Putamen (tissue), 1 donor: ENCODE results near the gene LGR4.

ENCODE experiments used
- DNase-seq: peaks from one replicate; pipeline ENCODE4 v3.0.0-alpha.2; 2016; ENCODE audit warnings: low spot score

Gene LGR4

DNA sequence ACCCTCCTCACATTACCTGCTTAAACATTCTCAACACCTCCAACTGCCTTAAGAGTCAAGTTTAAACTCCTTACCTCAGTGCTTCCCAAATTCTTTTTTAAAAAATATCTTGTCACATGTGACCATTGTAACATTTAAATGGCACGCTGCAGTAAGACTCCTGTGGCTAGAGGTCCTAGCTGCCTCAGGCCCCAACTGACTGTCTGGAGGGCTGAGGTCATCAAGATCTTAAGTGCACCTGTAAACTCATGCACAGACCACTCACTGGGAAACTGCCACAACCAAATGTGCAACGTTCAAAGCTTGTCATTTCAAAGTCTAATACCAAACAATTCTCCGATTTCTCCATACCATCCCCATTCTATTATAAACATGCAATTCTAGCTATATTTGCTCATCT is 93.1 kb downstream of the LGR4 start:
- DNase-seq = no peak

DNA sequence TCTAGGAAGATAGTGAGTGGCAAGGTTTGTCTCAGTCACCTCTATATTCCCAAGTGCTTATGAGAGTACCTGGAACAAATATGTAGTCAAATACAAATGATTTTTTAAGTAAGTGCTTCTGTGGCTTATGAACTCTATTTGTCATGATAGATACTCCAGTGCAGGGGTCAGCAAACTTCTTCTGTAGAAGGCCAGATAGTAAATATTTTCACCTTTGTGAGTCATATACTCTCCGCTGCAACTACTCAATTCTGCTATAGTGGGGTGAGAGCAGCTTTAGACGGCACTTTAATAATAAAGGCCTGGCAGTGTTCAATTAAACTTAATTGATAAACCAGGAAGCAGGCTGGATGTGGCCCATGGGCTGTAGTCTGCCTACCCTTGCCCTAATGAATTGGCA is 97.2 kb downstream of the LGR4 start:
- DNase-seq = no peak

DNA sequence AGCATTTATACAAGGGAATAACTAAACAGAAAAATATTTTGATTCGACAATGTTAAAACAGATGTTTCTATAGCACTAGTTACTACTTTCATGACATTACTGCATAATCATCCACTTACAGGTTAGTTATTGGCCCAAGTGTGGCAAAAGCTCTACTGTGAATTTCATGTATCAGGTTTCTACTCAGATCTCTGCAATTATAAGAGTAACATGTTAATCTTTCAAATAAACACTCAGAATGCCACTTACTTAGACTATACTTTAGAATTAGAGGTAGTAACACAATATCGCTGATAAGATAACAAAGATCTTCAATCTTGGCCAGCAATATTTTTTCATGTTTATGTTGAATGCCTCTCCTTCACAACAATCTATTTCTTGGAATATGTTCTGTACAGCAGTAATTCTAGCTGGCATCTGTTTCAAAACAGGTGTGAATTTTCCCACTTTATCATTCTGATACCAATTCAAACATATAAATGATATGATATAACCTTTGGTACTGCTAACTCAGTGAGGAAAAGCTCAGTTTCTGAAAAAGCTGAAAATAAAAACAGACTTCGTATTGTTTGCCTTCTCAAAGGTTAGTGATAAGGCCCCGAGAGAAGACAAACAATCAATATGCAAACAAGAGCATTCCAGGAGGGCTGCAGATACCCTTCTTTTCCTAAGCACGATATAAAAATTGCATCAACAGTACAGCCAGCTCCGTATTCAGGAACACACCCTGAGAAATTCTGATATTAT is 98.6 kb downstream of the LGR4 start:
- no peak for DNase-seq

DNA sequence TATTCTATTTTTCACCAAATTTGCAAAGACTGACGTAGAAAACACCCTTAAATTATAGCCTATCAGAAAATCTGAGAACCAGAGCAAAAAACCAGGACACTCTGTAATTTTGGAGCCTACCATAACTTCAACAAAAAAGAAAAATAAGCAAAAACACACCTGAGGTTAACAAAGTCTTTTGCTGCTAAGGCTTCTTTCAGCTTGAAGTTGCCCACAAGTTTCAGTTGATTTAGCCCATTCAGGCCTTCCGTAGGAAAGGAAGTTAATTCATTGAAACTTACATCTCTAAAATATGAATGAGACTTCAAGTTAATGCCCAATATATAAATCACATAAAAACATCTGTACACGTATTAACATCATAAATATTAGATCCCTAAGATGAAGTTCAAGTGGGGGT is 99.2 kb downstream of the LGR4 start:
- DNase-seq = no peak

DNA sequence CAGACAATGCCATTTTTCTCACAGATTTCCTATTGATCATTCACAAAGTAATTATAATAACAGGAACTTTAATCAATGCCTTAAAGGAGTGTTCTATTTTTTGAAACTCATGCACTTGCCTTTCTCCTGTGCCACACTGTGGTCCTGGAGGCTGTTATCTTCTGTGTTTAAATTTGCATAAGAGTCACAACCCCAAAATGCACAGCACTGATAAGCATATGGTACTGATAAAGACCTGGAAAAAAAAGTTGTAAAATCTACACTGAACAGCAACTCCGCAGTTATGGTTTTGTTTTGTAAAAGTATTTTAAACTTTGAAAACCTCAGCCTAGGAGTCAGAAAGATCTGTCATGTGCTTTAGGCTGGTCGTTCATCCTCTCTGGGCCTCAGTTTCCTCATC is 100.4 kb downstream of the LGR4 start:
- no peak for DNase-seq

DNA sequence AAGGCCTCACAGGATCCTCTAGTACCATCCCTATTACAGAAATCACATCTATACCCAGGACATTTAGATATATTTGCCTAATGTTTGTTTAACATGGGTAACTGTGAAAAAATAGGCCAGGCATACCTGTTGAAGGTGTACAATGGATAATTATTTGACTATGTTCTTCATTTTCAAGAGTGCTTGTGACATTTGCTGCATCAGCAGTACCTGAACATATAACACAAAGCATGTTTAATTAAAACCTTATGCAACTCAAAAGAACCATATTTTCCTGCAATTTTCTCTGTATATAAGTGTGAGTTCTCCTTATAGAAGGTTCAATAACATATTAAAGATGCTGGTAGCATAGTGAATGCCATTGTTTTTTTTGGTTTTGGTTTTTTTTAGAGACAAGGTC is 101.1 kb downstream of the LGR4 start:
- DNase-seq = no peak

DNA sequence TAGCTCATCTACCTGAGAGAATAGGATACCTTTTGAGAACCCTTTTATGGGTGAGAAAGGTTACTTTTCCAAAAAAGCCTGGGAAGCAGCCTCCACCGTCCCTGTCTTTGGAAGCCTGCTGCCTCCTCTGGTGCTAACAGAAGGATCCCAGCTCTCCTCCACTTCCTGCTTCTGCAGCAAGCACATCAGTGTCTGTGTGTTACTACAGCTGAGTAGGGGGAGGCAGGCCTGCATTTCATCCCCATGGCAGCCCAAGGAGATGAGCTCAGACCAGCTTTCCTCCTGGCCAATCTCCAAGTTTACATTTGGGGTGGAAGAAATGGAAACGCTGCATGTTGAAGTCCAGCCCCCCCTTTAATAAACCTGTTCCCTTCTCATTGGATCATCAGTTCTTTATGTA is 102.2 kb downstream of the LGR4 start:
- no peak for DNase-seq

DNA sequence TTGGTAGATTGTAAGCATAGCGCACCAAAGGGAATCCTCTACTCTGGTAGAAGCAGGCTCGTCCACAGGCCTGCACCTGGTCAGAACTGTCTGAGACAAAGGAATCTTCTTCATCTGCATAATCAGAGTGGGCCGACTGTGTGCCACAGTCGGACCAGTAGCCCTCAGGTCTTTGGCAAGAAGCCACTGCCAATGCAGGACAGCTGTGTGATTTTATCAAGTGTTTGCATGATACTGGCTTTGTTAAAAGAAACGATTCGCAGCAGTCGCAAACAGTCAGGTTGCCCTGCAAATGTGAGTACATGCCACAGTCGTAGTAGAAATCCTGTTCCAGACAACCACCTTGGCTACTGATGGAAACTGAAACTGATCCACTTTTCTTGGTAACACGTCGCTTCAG is 104.7 kb downstream of the LGR4 start:
- DNase-seq = no peak

DNA sequence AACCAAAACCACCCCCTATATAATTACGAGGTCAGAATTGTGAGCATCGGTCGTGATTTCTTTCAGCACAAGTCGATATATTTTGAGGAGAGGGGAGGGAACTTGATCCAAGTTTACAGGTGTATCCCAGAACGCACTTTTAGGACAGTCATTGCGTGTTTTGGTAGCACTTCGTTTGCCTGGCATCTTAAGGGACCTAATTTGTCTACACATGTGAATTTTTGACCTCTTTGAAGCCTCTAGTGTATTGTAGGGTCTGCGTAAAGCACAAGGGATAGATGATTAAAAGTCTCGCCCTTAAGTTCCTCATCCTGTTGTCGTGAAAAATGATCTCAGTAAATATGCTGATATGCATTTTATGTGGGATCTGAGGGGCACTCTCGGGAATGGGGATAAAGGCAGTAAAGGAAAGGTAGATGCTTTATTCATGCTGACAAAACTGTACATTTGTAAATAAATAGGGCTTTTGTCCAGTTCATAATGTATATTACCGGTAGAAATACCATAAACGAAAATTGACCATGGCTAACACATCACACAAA is 108.9 kb downstream of the LGR4 start:
- no peak for DNase-seq

DNA sequence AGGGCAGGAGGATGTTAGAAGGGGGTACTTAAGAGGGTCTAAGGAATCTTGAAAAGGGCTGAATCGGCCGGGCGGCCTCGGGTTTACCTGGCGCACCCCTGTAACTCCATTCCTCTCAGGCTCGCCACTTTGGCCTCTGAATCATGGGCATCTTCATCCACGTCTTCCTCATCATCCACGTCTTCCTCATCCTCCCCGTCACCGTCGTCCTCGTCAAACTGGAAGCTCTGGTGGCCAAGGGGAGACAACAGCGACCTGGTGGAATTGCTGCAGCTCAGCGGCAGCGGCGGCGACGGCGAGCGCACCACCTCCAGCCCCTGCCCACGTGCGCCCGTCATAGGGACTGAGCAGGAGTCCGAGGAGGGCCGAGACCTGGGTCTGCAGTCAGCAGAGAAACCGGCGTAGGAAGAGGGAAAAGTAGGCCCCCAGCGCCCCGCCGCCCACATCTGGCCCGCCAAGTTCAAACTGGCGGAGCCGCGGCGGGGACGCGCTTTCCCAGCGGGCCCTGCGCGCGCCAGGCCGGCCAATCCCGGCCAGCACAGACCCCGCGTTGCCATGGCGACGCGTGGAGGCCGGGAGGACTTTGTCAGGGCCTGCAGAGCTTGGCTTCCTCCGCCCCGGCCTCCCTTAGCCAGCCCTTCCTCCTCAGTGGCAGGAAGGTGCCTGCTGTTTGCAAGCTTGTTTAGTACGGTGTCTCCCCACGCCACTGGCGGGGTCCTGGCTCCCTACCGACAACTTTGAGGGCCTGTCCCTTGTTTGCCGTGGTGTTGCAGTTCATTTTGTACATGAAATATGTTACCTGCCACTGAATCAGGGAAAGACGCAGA is 109.6 kb downstream of the LGR4 start, which contains the start of gene CCDC34:
CCDC34 (minus strand) TSS at position 467 of the 827 bp plus-strand sequence; CDS start at position 446, 21 bp downstream.
- peak; percentile 89 for DNase-seq

DNA sequence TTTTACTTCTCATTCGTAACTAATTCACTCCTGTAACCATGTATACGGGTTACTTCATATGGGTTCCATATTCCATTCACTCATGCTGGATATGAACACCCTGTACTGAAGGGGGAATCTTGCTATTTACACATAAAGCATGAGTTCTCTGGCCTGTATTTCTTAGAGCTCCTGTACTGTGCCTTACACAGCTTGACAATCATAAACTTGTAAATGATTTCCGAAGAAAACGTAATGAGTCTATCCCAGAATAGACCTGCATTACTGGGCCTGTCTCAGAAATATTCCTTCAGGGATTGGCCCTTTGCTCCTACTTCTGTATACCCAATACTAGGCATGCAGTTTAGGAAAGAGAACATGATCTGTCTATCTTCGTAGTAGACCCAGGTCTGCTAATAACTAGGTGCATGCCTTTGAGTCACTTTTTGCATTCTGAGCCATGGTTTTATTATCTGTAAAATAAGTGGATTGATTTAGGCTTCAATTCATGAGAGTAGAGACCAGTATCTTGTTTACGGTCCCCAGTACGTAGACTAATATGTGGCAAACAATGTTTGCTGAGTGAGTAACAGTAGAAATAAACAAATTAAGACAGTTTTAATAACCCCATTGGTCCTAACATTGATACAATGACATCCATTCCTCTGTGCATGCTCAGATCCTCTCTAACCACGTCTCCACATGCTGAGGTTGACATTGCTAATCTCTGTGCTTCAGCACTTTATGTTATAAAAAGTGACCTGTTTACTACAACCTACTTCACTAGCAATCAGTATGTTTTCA is 110.8 kb downstream of the LGR4 start:
- no peak for DNase-seq

DNA sequence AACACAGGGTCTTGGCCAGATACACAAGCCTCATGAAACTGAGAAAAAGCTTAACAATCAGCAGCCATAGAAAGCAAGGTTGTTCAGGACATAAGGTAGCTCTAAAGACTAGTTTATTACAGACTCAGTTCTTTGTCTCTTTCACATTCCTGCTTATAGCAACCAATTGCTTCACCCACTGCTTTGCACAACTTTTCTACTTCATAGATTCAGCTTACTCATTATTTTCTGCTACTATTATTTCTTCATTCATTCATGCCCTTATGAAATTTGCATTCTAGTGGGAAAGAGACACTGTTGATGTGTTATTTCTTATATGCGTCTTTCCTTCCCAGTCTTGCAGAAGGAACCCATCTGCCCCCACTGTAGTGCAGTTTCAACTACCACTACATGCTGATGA is 114.3 kb downstream of the LGR4 start:
- no peak for DNase-seq

DNA sequence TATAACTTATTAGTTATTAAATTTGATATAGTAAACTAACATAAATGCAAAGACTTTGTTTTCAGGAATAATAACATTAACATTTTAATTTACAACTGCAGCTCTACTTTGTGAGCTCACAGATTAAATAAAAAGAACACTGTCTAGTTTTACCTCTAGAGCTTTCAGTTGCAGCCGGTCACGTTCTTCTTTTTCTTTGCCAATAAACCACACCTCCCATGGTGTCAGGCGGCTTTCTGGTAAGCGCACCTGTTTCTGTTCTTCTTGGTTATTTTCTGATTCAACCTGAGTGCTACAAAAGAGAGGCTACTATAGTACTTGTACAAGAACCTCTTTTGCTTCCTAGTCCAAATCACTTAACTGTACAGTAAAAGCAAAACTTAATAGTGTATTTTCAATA is 115.3 kb downstream of the LGR4 start:
- no peak for DNase-seq

DNA sequence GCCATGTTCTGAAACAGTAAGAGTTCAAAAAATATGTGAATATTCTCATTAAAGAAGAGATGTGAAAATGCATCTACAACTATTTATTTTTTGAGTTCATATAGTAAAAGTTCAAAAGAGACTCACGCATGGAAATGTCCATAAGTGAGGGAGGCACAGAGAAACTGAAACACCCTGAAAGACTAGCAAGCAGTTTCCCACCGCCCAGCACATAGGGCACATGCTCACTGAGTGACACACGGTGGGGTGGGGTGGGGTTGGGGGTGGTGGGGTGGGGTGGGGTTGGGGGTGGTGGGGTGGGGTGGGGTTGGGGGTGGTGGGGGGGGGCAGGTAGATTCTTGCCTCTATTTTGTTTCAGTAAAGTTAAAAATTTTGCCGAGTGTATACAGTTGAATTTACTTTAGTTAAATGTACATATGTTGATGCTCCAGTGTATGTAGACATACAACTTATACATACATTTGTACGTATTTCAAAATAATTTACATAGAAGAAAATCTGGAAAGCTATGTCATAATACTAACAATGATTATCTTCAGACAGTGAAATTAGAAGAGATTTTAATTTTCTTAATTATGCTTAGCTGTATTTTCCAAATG is 115.9 kb downstream of the LGR4 start:
- no peak for DNase-seq

DNA sequence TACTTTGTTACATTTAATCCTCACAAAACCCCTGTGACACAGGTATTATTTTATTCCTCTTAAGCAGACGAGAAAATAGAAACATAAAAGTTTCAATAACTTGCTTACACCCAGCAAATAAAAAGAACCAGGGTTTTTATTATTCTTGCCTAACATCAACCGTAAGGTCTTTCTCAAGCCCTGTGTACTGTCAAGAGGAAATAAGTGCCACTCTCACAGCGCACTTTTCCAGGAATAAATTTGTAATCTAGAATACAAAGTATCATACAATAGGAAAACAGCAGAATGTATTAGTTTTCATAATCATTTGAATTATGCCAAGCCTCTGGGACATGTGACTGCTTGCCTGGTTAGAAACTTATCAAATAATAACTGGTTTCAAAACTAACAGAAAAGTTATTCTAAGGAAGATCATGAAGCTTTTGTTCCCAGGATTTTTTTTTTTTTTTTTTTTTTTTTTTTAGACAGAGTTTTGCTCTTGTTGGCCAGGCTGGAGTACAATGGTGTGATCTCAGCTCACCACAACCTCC is 117.0 kb downstream of the LGR4 start:
- no peak for DNase-seq

DNA sequence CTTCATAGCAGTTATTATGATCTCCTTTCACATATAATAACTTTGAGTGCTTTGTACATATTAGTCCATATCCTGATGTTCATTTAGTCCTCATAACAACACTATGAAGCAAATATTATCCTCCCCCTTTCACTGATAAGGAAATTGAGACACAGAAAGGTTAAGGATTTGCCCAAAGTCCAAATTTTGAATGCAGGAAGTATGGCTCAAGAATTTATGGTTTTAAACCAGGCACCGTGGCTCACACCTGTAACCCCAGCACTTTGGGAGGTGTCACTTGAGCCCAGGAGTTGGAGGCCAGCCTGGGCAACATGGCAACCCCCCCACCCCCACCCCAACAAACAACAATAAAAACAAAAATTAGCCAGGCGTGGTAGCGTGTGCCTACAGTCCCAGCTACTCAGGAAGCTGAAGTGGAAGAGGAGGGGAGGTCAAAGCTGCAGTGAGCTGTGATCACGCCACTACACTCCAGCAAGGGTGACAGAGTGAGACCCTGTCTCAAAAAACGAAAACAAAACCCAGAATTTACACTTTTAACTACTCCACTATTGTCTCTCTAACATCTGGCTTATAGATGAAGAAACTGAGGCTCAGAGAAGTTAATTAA is 118.1 kb downstream of the LGR4 start:
- no peak for DNase-seq

DNA sequence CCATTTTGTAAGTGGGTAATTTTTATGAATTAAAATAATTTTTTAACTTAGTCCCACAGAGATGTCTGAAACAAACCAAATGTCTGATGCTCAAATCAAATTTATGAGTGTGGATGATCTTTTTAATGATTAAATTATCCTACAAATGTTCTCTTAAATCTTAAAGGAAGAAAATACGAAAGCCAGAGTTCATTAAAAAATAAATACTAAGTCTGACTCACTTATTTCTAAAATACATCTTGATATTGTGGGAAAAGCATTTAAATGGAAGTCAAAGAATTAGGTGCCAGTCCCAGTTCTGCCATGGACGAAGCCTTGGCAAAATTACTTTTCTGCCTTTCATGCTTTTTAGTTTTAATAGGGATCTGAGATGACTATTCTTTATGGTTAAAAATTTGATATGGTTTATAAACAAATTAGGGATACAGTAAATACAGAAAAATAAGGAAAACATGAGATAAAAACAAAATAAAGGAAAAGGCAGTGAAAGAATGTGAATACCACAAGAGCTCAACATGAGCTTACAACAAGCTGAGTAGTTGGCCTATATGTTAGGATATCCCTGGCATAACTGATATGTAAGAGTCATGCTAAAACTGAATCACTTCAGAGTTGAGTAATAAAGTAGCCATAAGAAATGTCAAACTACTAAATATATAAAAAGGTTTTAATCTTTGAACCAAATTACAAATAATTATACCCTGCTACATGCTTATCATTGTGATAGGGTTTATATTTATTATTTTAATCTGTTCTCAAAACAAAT is 118.8 kb downstream of the LGR4 start:
- DNase-seq = no peak

DNA sequence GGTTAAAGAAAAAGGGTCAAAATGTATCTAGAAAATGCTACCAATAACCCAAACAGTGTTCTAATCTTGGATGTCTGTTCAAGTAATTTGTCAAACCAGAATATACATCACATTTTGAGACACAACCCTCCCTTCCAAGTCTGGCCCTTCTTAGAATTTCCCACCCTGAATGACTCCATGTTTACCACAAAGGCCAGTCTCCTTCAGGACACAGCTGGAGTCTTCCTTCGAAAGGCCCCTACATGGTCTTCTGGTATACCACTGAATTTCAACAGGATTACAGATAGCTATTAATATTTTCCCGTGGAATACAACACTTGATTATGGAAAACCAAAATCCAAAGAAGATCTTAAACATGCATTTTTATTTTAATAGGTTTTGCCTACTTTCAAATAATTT is 119.8 kb downstream of the LGR4 start:
- DNase-seq = no peak

DNA sequence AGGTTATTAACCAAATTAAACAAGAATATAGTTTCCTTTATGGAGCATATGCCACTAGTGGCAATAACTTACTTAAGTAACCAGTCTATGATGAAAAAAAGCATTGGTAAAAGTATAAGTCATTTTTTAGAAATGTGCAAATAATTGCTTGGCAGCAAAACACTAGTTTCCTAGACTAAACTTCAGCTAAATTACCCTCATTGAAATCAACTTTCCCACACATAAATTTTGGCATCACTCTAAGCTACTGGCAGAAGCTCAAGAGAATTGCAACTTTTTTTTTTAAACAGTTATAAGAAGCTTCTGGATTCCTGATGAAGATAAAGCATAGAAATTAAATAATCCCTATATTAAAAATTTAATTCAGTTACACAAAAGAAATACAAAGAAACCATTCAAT is 122.1 kb downstream of the LGR4 start:
- DNase-seq = no peak

DNA sequence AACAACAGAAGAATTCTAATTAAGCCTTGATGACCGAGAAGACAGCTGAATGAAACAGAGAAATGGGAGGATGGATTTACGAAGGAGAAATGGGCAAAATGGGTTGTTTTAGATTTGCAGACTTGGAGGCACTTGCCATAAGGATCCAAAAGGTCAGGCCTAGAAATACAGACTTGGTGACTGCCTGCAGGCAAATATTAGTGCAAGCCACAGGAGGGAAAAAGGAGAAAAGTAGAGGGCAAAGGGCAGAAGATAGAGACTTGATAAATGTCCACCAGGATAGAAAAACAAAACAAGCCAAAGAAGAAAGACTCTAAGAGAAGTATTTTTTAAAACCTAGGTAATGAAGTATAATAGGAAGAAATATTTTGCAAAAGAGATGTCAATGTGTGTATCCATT is 122.7 kb downstream of the LGR4 start:
- no peak for DNase-seq
